Adrenal gland (tissue), 5 donors: ENCODE results near the gene AQP5.

Experiments
- POLR2A ChIP-seq, 2 donors: fragments of 450-650 bp; IDR thresholded peaks; one replicate each; pipeline ENCODE4 v1.6.1; 2017; ENCODE audit warnings: antibody characterized with exemption in 2 of 2, mild to moderate bottlenecking in 2 of 2, moderate library complexity in 1 of 2
- TF ChIP-seq, protein P1 (sequence below), 6 experiments: fragments of 450-650 bp in 4 of 6; fragments of 200-600 bp in 2 of 6; sonication (generic) in 1 of 6; IDR thresholded peaks; 1 replicate in 5 of 6; 2 replicates in 1 of 6; pipeline versions ENCODE4 v1.5.1 to v1.8.0; 2016 to 2021; ENCODE audit warnings: antibody characterized with exemption in 6 of 6, mild to moderate bottlenecking in 2 of 6, moderate library complexity in 1 of 6
- donor health status: DM: no; HTN: no; CAD: no.

GRCh38 chr12:49979016-49979586, 17.4 kb downstream of the AQP5 start:
- TF ChIP-seq POLR2A (IDR thresholded peaks at IDR 0.05) = no peak
- TF ChIP-seq, protein P1, sequence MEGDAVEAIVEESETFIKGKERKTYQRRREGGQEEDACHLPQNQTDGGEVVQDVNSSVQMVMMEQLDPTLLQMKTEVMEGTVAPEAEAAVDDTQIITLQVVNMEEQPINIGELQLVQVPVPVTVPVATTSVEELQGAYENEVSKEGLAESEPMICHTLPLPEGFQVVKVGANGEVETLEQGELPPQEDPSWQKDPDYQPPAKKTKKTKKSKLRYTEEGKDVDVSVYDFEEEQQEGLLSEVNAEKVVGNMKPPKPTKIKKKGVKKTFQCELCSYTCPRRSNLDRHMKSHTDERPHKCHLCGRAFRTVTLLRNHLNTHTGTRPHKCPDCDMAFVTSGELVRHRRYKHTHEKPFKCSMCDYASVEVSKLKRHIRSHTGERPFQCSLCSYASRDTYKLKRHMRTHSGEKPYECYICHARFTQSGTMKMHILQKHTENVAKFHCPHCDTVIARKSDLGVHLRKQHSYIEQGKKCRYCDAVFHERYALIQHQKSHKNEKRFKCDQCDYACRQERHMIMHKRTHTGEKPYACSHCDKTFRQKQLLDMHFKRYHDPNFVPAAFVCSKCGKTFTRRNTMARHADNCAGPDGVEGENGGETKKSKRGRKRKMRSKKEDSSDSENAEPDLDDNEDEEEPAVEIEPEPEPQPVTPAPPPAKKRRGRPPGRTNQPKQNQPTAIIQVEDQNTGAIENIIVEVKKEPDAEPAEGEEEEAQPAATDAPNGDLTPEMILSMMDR (IDR thresholded peaks at IDR 0.05) = no peak
